WTC11 (cell line): ENCODE results near the gene ZNF326. TPM values are rescaled to one million over a fixed set of nuclear protein-coding genes. Genes with fewer than 3 reads are reported as not detected.

Experiments
- ATAC-seq: fragments of 200-7000 bp; cut with Tn5 transposase; 2 replicates; pipeline ENCODE4 v1.10.0; 2021; ENCODE audit warnings: mild to moderate bottlenecking, moderate library complexity
- CTCF ChIA-PET: fragments of 300-600 bp; sonication (Branson Sonifier 250); formaldehyde crosslinking; loops from one replicate; lab custom pipeline; 2021; ENCODE audit warnings: antibody characterized with exemption; lab: Charles Lee
- POLR2A ChIA-PET: fragments of 350-600 bp; sonication (Branson Sonifier 250); formaldehyde crosslinking; loops from one replicate; lab custom pipeline; 2021; ENCODE audit warnings: antibody characterized with exemption; lab: Charles Lee
- DNase-seq: peaks from one replicate; pipeline ENCODE4 v3.0.0; 2021; ENCODE audit warnings: low spot score
- H3K27ac Mint-ChIP-seq: 2 replicates; pipeline ENCODE4 v1.8.0; 2021; ENCODE audit warnings: mixed read lengths
- H3K27me3 Mint-ChIP-seq: 2 replicates; pipeline ENCODE4 v1.8.0; 2021; ENCODE audit warnings: low read depth, mild to moderate bottlenecking, moderate library complexity, mixed read lengths
- H3K36me3 Mint-ChIP-seq: 2 replicates; pipeline ENCODE4 v1.8.0; 2021; ENCODE audit warnings: mixed read lengths
- H3K4me1 Mint-ChIP-seq: 2 replicates; pipeline ENCODE4 v1.8.0; 2022; ENCODE audit warnings: mixed read lengths
- H3K4me3 Mint-ChIP-seq: 2 replicates; pipeline ENCODE4 v1.8.0; 2021; ENCODE audit warnings: mild to moderate bottlenecking, moderate library complexity, mixed read lengths
- H3K9me3 Mint-ChIP-seq: 2 replicates; pipeline ENCODE4 v1.8.0; 2021; ENCODE audit warnings: mixed read lengths
- AFF4 ChIP-seq: sonication (generic); formaldehyde crosslinking; IDR thresholded peaks from 2 replicates; pipeline ENCODE4 v1.8.1; 2023; ENCODE audit warnings: mild to moderate bottlenecking, missing genetic modification reagents, borderline replicate concordance
- ATF6 ChIP-seq: sonication (generic); formaldehyde crosslinking; IDR thresholded peaks from 2 replicates; pipeline ENCODE4 v1.8.1; 2023; ENCODE audit warnings: mild to moderate bottlenecking, missing genetic modification reagents
- CBFB ChIP-seq: sonication (generic); formaldehyde crosslinking; IDR thresholded peaks from 2 replicates; pipeline ENCODE4 v1.8.1; 2022; ENCODE audit warnings: mild to moderate bottlenecking, low read depth, missing genetic modification reagents
- E2F4 ChIP-seq: sonication (generic); formaldehyde crosslinking; IDR thresholded peaks from 2 replicates; pipeline ENCODE4 v1.8.1; 2022; ENCODE audit warnings: low read depth, mild to moderate bottlenecking, moderate library complexity, missing genetic modification reagents, borderline replicate concordance
- E2F5 ChIP-seq: sonication (generic); formaldehyde crosslinking; IDR thresholded peaks from 2 replicates; pipeline ENCODE4 v1.8.1; 2022; ENCODE audit warnings: mild to moderate bottlenecking, moderate library complexity, missing genetic modification reagents
- FOXK1 ChIP-seq: sonication (generic); formaldehyde crosslinking; IDR thresholded peaks from 2 replicates; pipeline ENCODE4 v1.8.0; 2022; ENCODE audit warnings: mild to moderate bottlenecking, moderate library complexity, missing genetic modification reagents
- GRHL2 ChIP-seq: fragments of 250-450 bp; sonication (Bioruptor Pico); IDR thresholded peaks from 2 replicates; pipeline ENCODE4 v1.8.0; 2022; ENCODE audit warnings: mild to moderate bottlenecking, moderate library complexity; ENCODE audit not compliant: insufficient replicate concordance, severe bottlenecking
- IRF1 ChIP-seq: sonication (generic); formaldehyde crosslinking; IDR thresholded peaks from 2 replicates; pipeline ENCODE4 v1.8.0; 2023; ENCODE audit warnings: missing genetic modification reagents
- KAT7 ChIP-seq: sonication (generic); formaldehyde crosslinking; IDR thresholded peaks from 2 replicates; pipeline ENCODE4 v1.8.1; 2023; ENCODE audit warnings: missing genetic modification reagents, mild to moderate bottlenecking, borderline replicate concordance
- NR3C1 ChIP-seq: sonication (generic); formaldehyde crosslinking; conservative IDR thresholded peaks from 2 replicates; pipeline ENCODE4 v1.8.1; 2023; ENCODE audit warnings: low read depth, mild to moderate bottlenecking, missing genetic modification reagents
- OVOL2 ChIP-seq: fragments of 250-450 bp; sonication (Bioruptor Pico); IDR thresholded peaks from 2 replicates; pipeline ENCODE4 v1.9.0; 2021; ENCODE audit warnings: mild to moderate bottlenecking, borderline replicate concordance
- PRDM15 ChIP-seq: sonication (generic); formaldehyde crosslinking; IDR thresholded peaks from 2 replicates; pipeline ENCODE4 v1.8.0; 2022; ENCODE audit warnings: missing genetic modification reagents
- RELA ChIP-seq: sonication (generic); formaldehyde crosslinking; IDR thresholded peaks from 2 replicates; pipeline ENCODE4 v1.8.1; 2022; ENCODE audit warnings: missing genetic modification reagents, mild to moderate bottlenecking, borderline replicate concordance
- STAT6 ChIP-seq: sonication (generic); formaldehyde crosslinking; conservative IDR thresholded peaks from 2 replicates; pipeline ENCODE4 v1.8.1; 2023; ENCODE audit warnings: mild to moderate bottlenecking, low read depth, missing genetic modification reagents, moderate library complexity
- ZNF396 ChIP-seq: fragments of 250-450 bp; sonication (Bioruptor Pico); IDR thresholded peaks from 2 replicates; pipeline ENCODE4 v1.8.0; 2021; ENCODE audit warnings: mild to moderate bottlenecking, moderate library complexity, borderline replicate concordance
- ZNF423 ChIP-seq: fragments of 250-450 bp; sonication (Bioruptor Pico); IDR thresholded peaks from 2 replicates; pipeline ENCODE4 v2.1.2; 2022; ENCODE audit warnings: mild to moderate bottlenecking, moderate library complexity
- total RNA-seq: library from RNA; stranded (reverse); gene quantifications from 3 replicates; pipeline ENCODE4 v1.2.3, GENCODE V29; 2021

The ZNF326 gene
- total RNA-seq, 1 experiment from 2014 or later, result 32.7 TPM

GRCh38 chr1:90039652-90040051 is 44.7 kb downstream of the ZNF326 start:
- Mint-ChIP-seq H3K36me3 (no peaks in the 10 kb centered on the region), H3K4me3 (no peak overlapping the region), H3K27ac (no peak overlapping the region), H3K9me3 (peaks cover 3% of the 10 kb centered on the region; the same call in 1 of the 2 replicates), H3K27me3 (no peaks in the 10 kb centered on the region), H3K4me1 (no peaks in the 10 kb centered on the region)
- CTCF ChIA-PET, result no interaction called here
- no peak for TF ChIP-seq CBFB (CRISPR knock-in tag)
- no peak for TF ChIP-seq STAT6 (CRISPR knock-in tag)
- no peak for TF ChIP-seq PRDM15
- TF ChIP-seq IRF1 (CRISPR knock-in tag), result no peak
- TF ChIP-seq E2F5, result no peak
- no peak for TF ChIP-seq KAT7
- TF ChIP-seq GRHL2 (CRISPR knock-in tag), result no peak
- TF ChIP-seq AFF4 (CRISPR knock-in tag), result no peak
- no peak for TF ChIP-seq ATF6 (CRISPR knock-in tag)
- TF ChIP-seq FOXK1, result no peak
- no peak for TF ChIP-seq E2F4 (CRISPR knock-in tag)
- no peak for TF ChIP-seq OVOL2 (CRISPR knock-in tag)
- no peak for TF ChIP-seq ZNF396
- no peak for TF ChIP-seq NR3C1 (CRISPR knock-in tag)
- no peak for TF ChIP-seq ZNF423 (CRISPR knock-in tag)
- TF ChIP-seq RELA (CRISPR knock-in tag), result no peak
- POLR2A ChIA-PET, result no interaction called here
- ATAC-seq (no peak), DNase-seq (no peak)
